HG03558 (cell line): ENCODE data around the gene PDLIM4.

Source experiments
- ATAC-seq: cut with Tn5 transposase; IDR thresholded peaks from one replicate; pipeline ENCODE4 v1.9.1; 2021; ENCODE audit warnings: moderate number of reproducible peaks; ENCODE audit not compliant: unreplicated experiment; ENCODE audit errors: extremely low read depth

PDLIM4 gene

GRCh38 chr5:132265336-132266030 lies 8.0 kb downstream of the PDLIM4 start:
- no peak for ATAC-seq

DNA sequence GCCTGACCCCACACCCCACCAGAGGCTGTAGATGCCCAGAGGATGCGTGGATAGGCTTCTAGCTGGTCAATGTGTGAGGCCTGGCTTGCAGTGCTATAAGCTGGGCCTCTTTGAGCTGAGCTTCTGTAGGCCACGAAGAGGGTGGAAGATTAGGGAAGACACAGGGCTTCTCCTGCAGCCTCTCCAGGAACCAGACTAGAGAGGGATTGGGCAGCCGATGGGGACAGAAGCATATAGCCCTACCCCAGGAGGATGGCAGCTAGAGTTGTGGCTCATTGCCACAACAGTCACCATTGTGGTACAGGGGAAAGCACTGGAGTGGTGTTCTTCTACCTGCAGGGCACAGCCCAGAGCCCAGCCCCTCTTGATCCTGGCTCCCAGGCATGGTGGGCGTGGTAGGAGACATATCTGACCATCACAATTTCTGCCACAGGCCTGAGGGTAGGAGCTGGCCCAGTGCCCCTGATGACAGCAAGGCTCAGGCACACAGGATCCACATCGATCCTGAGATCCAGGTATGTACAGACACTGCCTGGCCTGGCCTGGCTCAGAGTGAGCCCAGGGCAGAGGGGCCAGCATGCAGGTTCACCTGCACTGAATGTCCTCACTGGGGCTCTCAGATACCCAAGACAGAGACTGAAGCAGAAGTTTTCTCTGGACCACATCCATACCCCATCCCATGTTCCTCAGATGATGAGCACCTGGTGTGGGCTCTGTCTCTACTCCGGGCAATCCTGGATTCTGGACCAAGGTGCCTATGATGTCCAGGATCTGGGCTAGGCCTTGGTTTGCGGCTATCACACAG lies 8.7 kb downstream of the PDLIM4 start:
- no peak for ATAC-seq

- no peak for ATAC-seq
Observed at GRCh38 chr5:132266836-132267160, 9.3 kb downstream of the PDLIM4 start.

DNA sequence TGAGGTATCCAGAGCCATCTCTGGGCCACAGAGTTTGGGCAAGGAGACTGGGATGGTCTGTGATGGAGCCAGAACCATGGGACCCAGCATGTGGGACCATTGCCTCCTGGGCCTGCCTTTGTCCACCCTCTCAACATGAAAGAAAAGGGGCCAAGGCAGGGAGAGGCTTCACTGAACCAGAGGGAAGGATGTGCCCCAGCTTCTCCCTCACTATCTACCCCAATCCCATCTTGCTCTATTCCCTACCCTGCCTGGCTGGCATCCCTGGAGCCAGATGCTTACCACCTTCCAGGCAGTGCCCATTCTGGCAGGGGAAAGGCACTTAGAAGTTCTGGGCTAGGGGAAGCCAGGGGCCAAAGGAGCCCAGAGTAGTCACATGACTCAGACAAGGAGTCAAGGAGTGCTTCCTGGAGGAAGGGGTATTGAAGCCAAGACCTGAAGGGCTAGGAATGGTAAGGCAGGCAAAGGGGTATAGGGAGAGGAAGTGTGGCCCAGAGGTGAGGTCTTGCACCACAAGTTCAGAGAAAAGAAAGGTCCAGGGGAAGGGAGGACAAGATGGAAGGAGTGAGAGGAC lies 9.8 kb downstream of the PDLIM4 start:
- ATAC-seq, result no peak

DNA sequence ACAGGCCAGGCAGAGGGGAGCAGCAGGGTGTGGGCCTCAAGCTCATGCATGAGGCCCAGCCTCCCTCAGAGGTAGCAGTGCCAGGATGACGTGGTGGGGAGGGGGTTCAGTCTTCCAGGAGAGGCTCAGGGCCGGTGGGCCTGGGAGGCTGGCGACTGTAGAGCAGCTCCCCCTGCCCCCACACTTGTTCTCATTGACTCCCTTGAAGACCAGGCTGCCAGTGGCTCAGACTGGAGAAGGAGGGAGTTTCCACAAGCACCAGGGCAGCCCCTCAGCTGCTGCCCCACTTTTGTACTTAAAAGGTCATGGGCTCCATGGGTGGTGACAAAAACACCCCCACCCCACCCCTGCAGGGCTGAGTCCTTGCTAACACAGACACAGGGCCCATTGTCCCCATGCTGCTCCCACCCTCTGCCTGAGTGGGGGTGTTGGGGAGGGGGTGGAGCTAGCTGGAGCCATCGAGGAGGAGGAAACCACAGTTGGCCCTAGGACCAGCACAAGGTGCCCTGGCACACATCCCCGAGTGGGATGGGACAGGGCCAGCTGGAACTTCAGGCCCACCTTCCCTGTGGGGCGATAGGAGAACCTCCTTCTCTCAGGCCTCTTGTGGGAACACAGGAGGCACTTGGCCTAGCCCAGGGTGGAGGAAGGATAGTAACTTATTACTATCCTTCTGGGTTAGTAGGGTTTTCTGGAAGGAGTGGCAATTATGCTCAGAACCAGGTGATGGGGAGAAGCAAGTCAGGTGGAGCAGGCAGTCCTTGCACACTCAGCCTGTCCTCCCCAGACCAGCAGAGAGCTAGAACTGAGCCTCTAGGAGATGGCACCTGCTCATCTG lies 10.7 kb downstream of the PDLIM4 start:
- ATAC-seq, result no peak

- ATAC-seq, result peak; percentile 75
Observed at GRCh38 chr5:132268769-132269551, 11.5 kb downstream of the PDLIM4 start.

GRCh38 chr5:132269635-132270334 lies 12.3 kb downstream of the PDLIM4 start:
- no peak for ATAC-seq

GRCh38 chr5:132270335-132270665 lies 12.8 kb downstream of the PDLIM4 start:
- ATAC-seq, result no peak

- no peak for ATAC-seq
Observed at GRCh38 chr5:132270706-132271105, 13.2 kb downstream of the PDLIM4 start.

DNA sequence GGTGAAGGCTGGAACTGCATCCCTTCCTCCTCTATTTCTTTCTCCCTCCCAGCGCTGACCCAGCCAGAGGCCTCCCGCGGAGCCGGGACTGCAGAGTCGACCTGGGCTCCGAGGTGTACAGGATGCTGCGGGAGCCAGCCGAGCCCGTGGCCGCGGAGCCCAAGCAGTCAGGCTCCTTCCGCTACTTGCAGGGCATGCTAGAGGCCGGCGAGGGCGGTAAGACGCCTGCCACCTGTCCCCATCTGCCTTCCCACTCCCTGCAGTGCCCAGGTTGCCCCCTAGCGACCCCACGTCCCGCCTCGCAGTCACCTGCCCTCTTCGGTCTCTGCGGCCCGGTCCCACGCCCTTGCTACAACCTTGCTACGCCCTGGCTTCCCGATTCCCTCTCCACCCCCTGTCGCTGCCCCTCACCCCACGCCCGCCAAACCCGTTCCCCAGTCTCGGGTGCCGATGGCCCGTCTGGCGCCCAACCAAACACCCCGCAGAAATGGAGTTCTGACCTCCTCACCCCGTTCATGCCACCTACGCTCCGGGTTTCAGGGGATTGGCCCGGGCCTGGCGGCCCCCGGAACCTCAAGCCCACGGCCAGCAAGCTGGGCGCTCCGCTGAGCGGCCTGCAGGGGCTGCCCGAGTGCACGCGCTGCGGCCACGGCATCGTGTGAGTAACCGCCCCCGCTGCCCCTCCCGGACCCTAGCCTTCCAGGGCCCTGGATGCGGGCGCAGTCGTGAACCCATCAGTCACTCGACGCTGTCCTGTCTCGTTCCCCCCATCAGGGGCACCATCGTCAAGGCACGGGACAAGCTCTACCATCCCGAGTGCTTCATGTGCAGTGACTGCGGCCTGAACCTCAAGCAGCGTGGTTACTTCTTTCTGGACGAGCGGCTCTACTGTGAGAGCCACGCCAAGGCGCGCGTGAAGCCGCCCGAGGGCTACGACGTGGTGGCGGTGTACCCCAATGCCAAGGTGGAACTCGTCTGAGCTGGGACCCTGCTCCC lies 14.1 kb downstream of the PDLIM4 start:
- no peak for ATAC-seq

DNA sequence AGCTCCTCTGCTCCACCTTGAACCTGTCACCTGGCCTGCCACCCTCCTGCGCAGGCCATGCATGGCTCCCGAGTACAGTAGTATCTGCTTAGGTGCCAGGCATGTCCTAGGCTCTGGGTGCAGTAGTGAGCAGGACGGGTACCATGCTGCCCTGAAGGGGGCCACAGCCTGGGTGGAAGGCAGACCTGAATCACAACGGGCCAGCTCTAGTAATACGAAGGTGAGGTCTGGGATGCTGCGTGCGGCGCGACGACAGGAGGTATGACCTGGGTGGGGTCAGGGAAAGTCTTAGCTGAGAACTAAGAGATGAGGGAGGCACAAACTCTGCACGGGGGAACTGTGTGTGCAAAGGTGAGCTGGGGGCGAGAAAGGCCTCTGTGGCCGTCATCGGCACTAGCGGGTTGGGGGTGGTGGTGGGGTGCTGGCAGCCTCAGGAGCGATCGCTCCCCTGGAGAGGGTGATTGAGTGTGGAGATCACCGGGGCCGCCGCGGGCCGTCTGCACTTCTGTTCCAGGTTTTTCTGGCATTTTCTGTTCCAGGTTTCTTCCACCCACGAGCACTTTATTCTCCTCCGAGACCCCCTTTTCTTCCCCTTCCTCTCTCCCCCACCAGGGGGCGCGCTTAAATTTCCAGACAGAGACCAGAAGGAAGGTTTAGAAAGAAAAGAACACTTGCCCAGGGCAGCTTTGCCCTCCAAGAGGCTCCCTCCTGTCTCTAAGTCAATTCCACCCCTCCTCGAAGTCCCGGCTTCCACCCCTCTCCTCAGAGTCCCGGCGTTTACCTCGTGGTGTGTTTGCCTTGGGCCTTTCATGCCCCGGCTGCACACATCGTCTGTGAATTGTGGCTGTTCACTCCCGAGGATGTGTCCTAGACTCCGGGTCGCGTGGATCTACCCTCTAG lies 15.1 kb downstream of the PDLIM4 start:
- ATAC-seq, result no peak

GRCh38 chr5:132273631-132274030 lies 16.1 kb downstream of the PDLIM4 start:
- ATAC-seq, result no peak

- no peak for ATAC-seq
Observed at GRCh38 chr5:132274050-132274792, 16.7 kb downstream of the PDLIM4 start.

GRCh38 chr5:132275367-132276220 lies 18.1 kb downstream of the PDLIM4 start:
- ATAC-seq, result no peak

DNA sequence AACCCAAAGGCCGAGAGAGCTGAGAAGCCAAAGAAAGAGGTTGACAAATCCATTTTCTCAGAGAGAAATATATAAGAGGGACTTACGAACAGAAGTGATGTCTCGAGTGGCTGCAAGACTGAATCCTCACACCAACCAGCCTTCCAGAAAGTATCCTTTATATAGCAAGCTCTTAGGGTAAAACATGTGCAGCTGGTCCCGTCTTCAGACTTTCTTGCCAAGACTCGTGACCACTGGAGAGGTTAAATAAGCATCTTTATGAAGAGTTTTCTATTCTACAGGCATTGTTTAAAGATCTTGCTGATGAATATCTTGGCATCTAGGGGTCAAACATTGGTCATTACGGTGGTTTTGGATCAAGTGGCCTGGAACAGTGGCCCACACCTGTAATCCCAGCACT lies 19.8 kb downstream of the PDLIM4 start:
- no peak for ATAC-seq
